ENCODE measurements around the gene MEGF9. TPM values are rescaled to one million over a fixed set of nuclear protein-coding genes. Genes with fewer than 3 reads are reported as not detected.

The MEGF9 gene
- total and polyA plus RNA-seq, 2 donors (not counting 3 experiments of a cell fraction or from before 2014, with no cell fraction given), result 4.0 to 13.0 TPM

- H3K9me1 ChIP-seq (replicated peaks; ENCODE audit: control insufficient read depth, extremely low read depth, insufficient read depth, low read length), result no peaks in the 10 kb centered on the region
- no peaks in the 10 kb centered on the region for H4K20me1 ChIP-seq (replicated peaks; ENCODE audit: control insufficient read depth, extremely low read depth, insufficient read depth, low read length)
- POLR2A ChIA-PET, result no interaction called here
- no peaks in the 10 kb centered on the region for H3K27me3 ChIP-seq (ENCODE audit: control insufficient read depth in 2 of 2, insufficient read depth in 2 of 2, low read length in 2 of 2)
- intact Hi-C loops (cut with micrococcal nuclease), result no loop called here
- no peak overlapping the region for H2AFZ ChIP-seq (ENCODE audit: low read depth, low read length)
- H3K4me3 ChIP-seq (replicated peaks in 1 of 3; ENCODE audit: insufficient read depth in 1 of 3, low read depth in 1 of 3, low read length in 3 of 3), result no peak overlapping the region
- H3K4me2 ChIP-seq (ENCODE audit: insufficient read depth, low read length), result no peak overlapping the region
- FAIRE-seq, result no peak
- no peaks in the 10 kb centered on the region for H3K9me3 ChIP-seq (replicated peaks; ENCODE audit: control insufficient read depth, insufficient read depth, low read length)
- H3K79me2 ChIP-seq (ENCODE audit: control insufficient read depth, insufficient read depth, low read length), result no peaks in the 10 kb centered on the region
- DNase-seq (ENCODE audit: low read depth, low spot score), result no peak
- H3K36me3 ChIP-seq (ENCODE audit: control insufficient read depth in 2 of 2, extremely low read depth in 1 of 2, insufficient read depth in 2 of 2, low read length in 2 of 2), result no peaks in the 10 kb centered on the region
- no peak overlapping the region for H3K9ac ChIP-seq (replicated peaks; ENCODE audit: extremely low read depth, insufficient read depth, low read length)
- dilution Hi-C loops (cut with MboI; ENCODE audit: extremely low pct_ligation_motif_present, low sequenced_read_pairs), result no loop called here
- H3K4me1 ChIP-seq (ENCODE audit: control insufficient read depth, extremely low read depth, insufficient read depth, low read length), result no peaks in the 10 kb centered on the region
- H3K27ac ChIP-seq (ENCODE audit: insufficient read depth, low read depth, low read length), result no peak overlapping the region
- CTCF ChIA-PET, result interaction anchor here (0.7 kb wide), 1 partner anchor 194 kb away, joined by 4 read pairs; no protein-coding TSS in a partner anchor
- no TSS peak for BruUV-seq (replicated peaks)
- TF ChIP-seq EZH2 (IDR thresholded peaks at IDR 0.05; ENCODE audit: borderline replicate concordance, low read depth, low read length, severe bottlenecking), result no peak
- TF ChIP-seq FOS (IDR thresholded peaks at IDR 0.05; ENCODE audit: borderline replicate concordance, insufficient read depth, low read length), result no peak
- no peak for TF ChIP-seq MYC (IDR thresholded peaks at IDR 0.05; ENCODE audit: low read depth, low read length)
- TF ChIP-seq JUN (IDR thresholded peaks at IDR 0.05; ENCODE audit: borderline replicate concordance, insufficient read depth, insufficient read length, low read depth), result no peak
- TF ChIP-seq CTCF (IDR thresholded peaks at IDR 0.05; ENCODE audit: extremely low read depth in 1 of 2, insufficient read depth in 1 of 2, low read depth in 1 of 2, low read length in 2 of 2), result no peak
- no peak for TF ChIP-seq POLR2A (IDR thresholded peaks at IDR 0.05; ENCODE audit: low read depth, low read length)
- no peak for TF ChIP-seq POLR2AphosphoS5 (IDR thresholded peaks at IDR 0.05; ENCODE audit: insufficient read depth, low read depth, low read length)
- no peak for TF ChIP-seq GATA2 (IDR thresholded peaks at IDR 0.05; ENCODE audit: insufficient read depth, insufficient read length, low read depth, low read length)
- TF ChIP-seq MAX (IDR thresholded peaks at IDR 0.05; ENCODE audit: insufficient read depth, insufficient read length), result no peak
Measured at GRCh38 chr9:120653762-120654161, 60.5 kb downstream of the MEGF9 start.
